Measurements from ENCODE around the gene LGMN.

- TF ChIP-seq EGR1 (IDR thresholded peaks at IDR 0.05) (no peak), YY1 (IDR thresholded peaks at IDR 0.05; ENCODE audit: low read depth) (no peak)
Measured at GRCh38 chr14:92786427-92786756, 38.0 kb upstream of the LGMN start.

Measured in Ishikawa (cell line).